ENCODE results near the gene BLACAT1.
"Not testable (repeated sequence)": the region's sequence is repeated elsewhere in the genome, so short reads cannot be mapped to it uniquely, and the experiment has no call there.

The BLACAT1 gene

DNA sequence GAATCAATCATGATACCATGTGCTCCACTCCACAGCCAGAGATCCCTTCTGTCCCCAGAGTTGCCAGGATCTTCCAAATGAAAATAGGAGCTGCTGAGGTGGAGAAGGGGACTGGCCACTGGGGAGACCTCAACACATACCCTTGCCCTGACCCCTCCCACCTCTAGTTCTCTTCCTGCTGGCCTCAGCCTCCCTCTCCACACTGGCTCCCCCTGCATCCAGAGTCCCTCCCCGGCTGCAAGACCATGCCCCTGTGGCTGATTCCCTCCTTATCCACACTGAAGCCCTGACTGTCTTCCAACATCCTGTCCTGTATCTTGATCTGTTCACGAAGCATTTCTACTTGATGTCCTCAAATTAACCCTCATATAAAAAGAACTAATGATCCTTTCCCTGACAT, 27.5 kb upstream of the BLACAT1 start:
- DNase-seq = no peak

DNA sequence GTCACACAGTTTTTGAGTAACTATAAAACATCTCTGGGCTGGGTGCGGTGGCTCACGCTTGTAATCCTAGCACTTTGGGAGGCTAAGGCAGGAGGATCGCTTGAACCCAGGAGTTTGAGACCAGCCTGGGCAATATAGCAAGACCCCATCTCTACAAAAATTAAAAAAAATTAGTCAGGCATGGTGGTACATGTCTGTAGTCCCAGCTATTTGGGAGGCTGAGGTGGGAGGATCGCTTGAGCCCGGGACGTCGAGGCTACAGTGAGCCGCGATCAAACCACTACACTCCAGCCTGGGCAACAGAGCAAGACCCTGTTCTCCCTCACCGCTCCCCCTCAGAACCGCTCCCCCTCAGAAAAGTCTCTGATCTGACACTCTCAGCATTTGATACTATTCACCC, 26.7 kb upstream of the BLACAT1 start:
- not testable (repeated sequence) for DNase-seq

DNA sequence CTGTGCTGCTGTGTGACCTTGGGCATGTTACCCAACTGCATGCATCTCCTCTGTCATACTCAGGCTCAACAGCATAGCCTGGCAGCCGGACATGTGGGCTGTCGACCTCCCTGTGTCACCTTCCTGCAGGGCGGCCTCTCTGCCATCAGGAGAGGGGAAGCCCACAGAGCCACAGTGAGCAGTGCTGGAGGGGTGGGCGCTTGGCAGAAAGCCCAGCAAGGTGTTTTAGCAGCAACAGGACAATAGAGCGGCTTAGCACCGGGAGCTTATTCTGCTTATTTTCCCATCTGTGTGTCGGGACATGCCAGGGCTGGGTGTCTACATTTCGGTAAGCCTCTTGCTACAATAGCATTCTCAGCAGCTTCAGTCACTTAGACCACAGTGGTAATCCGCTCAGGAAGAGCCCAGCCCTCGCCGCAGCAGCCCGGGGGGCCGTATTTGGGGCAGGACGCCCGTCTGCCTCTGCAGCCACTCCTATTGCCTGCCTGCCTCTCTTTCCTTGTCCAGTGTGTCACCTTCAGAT, 25.8 kb upstream of the BLACAT1 start:
- peak; percentile 3 for DNase-seq

DNA sequence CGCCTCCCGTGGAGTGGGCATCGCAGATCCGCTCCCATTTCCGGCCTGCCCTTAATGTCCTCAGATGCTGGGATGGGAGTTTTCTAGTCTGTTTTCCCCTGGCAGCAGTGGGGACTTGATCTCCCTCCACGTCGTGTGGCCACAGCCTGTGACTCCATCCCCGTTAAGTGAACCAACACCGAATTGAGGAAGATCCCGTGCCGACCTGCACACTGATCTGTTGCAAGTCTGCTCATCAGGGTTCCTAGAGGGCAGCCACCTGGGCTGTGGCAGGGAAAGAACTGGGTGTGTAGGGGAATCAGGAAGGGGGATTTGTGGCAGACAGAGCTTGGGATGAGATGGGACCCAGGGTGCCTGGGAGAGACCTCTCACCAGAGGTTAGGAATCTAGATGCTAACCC, 25.4 kb upstream of the BLACAT1 start:
- DNase-seq = peak; percentile 4

DNA sequence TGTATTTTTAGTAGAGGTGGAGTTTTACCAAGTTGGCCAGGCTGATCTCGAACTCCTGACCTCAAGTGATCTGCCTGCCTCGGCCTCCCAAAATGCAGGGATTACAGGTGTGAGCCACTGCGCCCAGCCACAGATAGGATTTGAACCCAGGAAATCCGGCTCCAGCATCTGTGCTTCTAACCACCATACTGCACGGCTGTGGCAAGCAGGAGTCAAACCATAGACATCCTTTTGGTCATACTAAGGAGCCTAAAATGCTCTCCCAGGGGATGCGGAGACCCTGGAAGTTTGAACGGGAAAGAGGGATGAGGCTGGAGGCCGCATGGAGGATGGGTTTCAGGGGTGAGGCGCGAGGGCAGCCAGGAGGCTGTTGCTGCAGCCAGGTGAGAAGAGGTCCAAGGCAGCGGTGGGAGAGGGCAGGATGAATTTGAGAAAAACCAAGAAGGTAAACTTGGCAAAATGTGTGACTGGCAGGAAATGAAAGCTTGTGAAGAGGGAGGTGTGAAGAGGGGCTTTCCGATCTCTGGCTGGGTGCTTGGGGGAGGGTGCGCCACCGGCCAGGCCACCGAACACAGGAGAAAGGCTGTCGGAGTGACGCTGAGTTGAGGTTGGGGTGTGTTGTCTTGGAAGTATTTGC, 24.6 kb upstream of the BLACAT1 start:
- no peak for DNase-seq

DNA sequence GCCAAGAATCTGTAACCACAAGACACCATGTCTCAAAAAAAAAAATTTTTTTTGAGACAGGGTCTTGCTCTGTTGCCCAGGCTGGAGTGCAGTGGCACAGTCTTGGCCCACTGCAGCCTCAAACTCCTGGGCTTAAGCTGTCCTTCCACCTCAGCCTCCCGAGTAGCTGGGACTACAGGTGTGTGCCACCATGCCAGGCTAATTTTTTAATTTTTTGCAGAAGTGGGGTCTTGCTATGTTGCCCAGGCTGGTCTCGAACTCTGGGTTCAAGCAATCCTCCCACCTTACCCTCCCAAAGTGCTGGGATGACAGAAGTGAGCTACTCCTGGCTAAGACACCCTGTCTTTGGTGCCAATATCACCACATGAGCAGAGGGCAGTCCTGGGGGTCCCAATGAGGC, 23.1 kb upstream of the BLACAT1 start:
- DNase-seq = not testable (repeated sequence)

DNA sequence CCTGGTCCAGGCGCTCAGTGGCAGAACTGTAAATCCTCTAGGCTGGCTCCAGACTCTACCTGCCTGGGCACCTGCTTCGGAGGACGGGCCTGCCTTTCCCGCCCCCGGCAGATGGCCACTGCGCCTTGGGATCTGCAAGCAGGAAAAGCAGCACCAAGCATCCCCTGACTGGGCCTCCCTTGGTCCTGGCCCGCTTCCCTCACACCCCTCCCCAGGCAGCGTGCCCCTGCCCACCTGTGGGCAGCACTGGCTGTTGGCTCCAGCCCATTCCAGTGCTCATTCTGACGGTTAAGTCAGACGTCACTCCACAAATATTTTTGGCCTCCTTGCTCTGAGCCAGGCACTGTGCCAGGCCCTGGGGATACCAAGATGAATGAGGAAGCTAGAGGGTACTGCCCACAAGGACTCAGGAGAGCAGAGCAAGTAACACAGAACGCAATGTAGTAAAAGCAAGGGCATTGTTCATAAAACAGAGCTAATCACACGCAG, 22.0 kb upstream of the BLACAT1 start:
- DNase-seq = peak; percentile 43

DNA sequence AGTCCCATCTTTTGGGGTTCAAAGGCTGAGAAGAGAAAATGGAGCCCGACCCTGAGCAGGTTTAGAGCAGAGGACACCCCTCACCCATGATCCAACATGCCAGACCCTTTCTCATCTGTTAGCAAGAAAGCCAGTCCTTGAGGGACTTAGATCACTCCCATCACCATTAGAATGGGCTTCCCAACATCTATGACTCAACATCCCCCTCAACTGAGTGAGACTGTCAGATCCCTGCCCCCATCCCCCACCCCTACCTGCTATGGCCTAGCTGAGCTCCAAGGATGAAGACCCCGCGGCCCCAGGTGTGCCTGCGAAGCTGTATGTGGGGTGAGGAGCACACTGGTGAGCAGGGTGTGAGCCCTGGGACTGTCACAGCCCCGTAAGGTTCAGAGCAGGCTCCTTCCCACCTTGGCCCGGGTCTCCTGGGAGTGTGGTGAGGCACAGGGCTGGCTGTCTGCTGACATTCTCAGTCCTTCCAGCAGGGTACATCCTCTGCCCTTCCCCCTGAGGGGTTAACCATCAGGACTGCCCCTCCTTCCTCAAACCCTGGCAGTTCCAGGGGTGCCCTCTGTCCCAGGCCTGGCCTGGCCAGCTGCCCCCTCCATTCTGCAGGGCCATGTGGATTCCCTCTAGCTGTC, 21.4 kb upstream of the BLACAT1 start:
- no peak for DNase-seq

DNA sequence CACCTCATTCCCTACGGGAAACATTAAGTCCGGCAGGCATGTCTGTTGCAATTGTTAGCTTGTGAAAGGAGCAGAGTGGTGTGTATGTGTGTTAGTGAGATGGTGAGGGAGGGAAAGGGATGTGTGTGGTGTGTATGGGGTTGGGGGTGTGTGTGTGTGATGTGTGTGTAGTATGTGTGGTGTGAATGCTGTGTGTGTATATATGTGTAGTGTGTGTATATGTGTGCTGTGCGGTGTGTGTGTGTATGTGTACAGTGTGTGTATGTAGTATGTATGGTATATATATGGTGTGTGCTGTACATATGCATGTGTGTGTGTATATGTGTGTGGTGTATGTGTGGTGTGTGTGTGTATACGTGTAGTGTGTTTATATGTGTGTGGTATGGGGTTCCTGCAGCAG, 20.8 kb upstream of the BLACAT1 start:
- no peak for DNase-seq

DNA sequence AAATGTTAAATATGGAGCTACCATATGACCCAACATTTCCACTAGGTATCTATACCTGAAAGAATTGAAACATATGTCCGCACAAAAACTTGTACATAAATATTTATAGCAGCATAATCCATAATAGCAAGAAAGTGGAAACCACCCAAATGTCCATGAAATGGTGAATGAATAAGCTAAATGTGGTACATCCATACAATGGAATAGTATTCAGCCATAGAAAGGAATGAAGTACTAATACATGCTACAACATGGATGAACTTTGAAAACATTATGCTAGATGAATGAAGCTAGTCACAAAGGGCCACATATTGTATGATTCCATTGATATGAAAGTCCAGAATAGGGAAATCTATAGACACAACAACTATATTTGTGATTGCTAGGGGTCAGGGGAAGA, 20.0 kb upstream of the BLACAT1 start:
- no peak for DNase-seq

DNA sequence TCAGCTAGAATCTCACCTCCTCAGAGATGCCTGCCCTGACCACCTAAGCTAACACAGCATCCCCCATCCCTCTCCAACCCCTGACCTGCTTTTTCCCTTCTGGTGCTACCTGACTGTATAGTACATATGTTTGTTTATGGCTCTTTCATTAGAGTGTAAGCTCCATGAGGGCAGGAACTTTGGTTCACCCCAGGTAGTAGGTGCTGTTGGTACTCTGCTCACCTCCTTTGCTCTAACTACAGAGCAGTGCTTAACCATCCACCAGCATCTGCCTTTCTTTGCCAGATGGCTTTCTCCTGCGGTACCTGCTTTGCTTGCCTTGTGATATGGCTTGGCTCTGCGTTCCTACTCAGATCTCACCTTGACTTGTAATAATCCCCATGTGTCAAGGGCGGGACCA, 18.7 kb upstream of the BLACAT1 start:
- DNase-seq = no peak

DNA sequence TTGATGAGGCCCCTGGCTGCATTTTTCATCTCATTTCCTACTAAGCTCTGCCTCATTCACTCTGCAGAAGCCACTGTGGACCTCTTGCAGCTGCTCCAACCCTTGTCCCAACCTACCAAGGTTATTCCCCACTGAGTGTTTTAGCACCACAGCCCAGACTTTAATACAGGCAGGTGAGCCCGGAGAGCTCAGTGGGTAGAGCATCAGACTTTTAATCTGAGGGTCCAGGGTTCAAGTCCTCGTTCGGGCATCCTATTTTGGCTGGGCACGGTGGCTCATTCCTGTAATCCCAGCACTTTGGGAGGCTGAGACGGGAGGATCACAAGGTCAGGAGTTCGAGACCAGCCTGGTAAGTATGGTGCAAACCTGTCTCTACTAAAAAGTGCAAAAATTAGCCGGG, 18.1 kb upstream of the BLACAT1 start:
- DNase-seq = no peak

DNA sequence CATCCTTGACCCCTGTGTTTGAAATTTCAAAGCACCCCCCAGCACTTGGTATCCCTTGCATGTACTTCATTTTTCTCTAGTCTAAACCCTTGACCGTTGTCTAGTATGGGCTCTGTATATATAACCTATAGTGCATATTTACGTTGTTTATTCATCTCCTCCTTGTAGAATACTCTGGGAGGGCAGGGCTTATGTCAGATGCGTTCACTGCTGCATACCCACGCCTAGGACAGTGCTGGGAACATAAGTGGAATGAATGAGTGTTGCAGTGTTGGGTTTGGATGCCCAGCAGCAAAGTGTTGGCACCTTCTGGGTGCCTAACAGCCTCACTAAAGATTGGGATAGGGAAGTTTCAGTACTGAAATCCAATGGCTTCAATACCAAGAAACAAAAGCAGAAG, 17.6 kb upstream of the BLACAT1 start:
- DNase-seq = no peak

DNA sequence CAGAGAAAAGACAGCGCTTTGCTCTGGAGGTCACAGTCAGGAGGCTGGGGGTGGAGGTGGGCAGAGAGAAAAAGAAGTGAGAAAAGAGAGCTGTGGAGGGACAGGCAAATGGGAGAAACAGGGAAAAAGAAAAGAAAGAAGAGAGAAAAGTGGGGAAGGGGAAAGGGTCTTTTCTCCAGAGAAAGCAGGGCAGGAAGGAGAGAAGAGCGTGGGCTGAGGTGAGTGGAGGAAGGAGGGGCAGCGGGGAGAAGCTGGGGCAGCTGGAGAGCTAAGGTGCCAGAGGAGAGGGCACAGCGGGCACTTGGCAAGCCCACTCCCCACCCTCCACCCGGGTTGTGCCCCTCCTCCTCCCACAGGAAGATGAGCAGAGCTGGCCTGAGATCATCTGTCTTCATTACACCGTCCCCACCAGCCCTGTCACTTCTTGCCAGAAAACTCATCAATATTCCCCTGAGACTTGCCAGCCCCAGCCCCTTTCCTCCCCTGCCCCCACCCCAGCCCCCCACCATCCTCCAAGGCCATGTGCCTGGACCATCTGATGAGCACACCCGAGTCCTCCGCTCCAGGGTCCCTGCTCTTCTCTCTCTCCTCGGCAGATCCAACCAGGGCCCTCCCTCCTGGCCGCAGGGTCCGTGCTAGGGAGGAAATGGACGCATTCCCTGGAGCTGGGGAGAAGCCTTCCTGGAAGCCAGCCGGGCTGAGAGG, 17.0 kb upstream of the BLACAT1 start:
- no peak for DNase-seq

DNA sequence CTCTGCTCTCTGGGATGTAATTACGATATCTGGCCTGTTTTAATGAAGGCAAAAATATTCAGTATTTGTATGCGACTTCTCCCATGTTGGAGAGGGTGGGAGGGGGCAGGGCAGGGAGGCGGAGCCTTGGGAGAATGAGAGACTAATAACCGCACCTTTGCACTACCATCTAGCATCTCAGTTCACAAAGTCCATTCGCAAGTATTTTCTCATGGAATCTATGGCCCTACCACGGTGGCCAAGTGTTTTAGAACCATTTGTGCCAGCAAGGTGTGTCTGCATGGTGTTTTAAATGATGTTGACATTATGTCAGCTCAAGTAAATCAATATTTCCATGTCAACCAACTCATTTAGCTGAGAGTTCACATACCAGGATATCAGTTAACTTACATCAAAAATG, 14.3 kb upstream of the BLACAT1 start:
- DNase-seq = no peak

DNA sequence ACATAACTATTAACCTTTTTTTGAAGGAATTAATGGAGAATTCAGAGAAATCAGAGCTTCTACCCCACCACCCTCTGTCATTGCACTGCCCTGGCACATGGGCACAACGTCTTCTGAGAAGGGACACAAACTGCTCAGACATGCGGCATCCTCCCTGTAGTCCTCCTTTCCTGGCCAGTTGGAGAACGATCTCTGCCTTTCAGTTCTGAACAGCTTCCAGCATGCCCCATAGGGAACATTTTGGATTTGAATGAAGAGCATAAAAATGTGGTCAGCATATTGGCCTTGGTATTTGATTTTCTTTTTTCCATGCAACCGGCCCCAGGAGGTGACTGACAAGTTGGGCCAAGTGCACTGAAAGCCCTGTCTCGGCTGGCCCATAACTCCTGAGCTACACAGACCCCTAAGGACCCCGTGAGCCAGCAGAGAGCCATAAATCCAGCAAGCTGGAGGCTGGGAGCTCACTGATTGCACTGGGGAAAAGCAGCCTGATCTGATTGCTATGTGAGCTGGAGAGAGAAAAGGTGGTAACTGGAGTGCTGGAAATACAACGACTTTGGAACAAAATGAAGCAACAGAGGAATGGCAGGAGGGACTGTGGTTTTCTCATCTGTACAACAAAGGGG, 10.9 kb upstream of the BLACAT1 start:
- DNase-seq = no peak

DNA sequence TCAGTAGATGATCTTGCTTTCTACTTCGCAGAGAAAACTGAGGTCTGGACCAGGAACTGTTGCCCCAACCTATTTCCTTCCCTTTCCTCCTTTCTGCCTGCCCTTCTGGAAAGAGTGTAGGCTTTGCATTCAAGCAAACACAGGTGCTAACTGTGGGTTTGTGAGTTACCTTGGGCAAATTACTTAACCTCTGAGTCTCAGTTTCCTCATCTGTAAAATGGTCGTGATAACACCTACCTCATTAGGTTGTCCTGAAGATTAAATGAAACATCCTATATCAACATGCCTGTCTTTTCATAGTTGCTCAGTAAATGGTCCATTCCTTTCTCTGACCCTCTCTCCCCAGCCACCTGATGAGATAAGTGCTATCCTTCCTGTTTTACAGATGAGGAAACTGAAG, 9.5 kb upstream of the BLACAT1 start:
- DNase-seq = no peak

DNA sequence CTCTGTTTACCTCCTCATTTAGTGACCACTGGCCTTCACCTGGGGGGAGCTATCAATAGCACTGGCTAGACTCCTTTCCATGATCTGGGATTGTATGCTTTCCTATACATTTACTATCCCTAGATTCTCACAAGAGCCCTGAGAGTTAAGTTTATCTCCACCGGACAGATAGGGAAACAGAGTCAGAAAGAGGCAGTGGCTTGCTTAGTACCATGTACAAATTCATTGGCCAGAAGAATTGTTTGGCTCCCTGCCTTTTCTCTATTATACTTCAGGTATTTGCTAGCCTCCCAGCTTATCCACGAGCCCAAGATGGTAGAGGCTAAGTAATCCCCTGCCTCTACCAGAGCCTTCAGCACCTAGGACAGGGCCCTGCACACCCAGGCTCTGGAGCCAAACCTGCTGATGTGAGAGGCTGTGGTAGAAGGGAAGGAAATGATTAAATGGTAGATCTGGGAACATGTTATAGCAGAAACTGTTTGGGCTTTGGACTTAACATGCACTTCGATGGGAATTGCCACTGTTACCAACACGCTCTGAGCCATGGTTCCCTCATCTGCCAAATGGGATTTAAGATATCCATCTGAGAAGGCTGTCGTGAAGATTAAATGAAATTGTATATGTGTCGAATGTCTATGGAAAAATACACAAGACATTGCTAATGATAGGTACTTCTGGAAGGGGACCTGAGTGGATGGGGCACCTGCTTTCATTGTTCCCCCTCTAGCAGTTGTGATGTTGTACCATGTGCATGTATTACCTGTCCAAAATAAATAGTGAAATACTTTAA, 3.1 kb upstream of the BLACAT1 start:
- DNase-seq = peak; percentile 43

DNA sequence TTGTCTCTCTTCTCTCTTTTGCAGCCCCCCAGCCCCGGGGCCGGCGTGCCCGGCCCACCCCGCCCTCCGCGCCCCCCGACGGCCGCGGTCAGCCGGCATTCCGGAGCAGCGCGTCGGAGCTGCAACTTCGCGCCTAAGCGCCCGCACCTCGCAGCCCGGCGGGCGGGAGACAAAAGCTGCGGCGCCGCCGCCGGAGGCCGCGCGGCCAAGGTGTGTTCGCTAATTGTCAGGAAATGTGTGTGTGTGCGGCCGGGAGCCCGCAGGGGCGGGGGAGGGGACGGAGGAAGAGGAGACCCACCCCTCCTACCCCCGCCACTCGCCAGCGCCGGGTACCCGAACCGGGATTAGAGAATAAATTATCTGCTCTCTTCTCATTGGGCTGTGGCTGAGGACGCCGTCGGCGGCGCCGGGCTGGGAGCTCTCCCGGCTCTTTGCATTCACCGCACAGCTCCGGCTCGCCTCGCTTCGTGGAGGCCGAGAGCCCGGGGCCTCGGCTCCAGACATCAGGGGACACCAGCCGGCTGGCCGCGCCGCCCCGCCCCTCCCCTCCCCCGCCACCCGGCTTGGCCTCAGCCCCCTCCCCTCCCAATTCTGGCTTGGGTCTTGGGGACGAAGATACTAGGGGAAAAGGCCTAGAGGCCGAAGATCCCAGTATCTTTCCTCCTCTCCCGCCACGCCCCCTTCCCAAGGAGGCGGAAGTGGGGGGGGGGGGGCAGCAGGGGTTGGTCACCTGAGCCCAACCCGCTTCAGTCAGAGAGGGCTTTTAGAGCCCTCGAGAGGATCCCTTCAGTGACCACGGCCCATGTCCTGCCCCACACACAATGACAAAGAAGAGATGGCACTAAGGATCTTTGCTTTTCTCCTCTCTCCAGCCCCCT, 1.3 kb upstream of the BLACAT1 start:
- no peak for DNase-seq

DNA sequence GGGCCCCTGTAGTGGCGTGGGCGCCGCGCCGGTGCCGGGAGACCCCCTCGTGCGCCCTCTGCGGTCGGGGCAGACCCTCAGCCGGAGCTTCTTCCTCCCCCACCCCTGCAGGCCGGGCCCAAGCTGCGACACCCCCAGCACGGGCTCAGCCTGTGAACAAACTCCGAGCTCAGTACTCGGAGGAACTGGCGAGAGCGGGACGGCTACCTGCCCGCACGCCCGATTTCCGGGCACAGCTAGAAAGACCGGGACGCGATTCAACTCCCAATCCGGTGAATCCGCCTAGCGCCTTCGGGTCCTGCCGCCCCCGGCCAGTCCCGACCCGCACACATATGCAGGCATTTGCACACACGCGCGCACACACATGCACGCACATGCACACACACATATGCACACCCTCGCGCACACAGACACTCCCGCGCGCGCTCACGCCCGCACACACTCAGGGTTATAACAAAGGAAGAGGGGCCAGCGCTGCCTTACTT, 580 bp upstream of the BLACAT1 start:
- no peak for DNase-seq

DNA sequence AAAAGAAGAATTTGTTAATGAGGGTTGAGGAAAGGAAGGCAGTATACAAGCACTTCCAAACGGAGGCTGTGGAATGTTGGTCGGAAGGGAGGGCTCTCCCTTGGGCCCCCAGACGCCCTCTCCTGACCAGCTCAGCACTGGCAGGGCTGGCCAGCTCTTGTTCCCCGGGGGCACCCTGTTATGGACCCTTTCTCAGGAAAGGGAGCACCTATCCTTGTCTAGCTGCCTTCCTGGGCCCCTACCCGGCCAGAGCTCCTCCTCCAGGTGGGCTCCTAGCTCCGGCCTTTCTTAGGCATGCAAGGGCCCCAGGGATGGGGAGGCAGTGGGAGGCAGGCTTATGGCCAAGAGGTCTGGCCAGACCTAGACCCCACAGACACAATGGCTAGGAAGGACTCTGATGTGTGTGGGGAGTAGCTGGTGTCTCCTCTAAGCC, 926 bp downstream of the BLACAT1 start:
- no peak for DNase-seq

DNA sequence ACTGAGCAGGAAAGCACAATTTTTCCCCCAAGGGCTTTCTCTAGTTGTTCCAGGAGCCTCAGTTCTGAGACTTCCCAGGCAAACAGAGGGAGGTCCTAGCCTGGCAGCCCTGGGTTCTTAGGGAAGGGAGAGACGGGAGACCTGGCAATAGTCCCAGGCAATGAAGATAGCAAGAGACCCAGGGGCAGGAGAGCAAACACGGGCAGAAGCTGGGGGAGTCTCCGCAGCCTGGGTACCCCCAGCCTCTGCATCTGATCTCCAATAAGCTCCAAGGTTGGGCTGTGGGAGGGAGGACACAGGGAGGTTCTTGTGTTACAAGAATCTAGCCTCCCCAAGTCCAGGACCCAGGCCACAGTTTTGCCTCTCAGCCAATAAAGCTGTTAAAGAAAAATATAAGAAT, 2.4 kb downstream of the BLACAT1 start:
- no peak for DNase-seq
